LNCaP clone FGC (cell line): ENCODE data around the gene RNF44.
"Not testable (repeated sequence)": the region's sequence is repeated elsewhere in the genome, so short reads cannot be mapped to it uniquely, and the experiment has no call there.

Experiments
- DNase-seq: peaks from one replicate; pipeline ENCODE4 v3.0.0-alpha.2; 2011; ENCODE audit warnings: low read depth
- H3K4me3 ChIP-seq: 2 replicates; pipeline ENCODE4 v1.5.1; 2011; ENCODE audit warnings: mild to moderate bottlenecking, low read depth, low read length, control low read depth
- CTCF ChIP-seq: IDR thresholded peaks from 2 replicates; pipeline ENCODE4 v1.5.1; 2012; ENCODE audit warnings: mild to moderate bottlenecking; ENCODE audit not compliant: control insufficient read depth, insufficient read depth; ENCODE audit errors: extremely low read depth

RNF44 gene

GRCh38 chr5:176497852-176498251, 39.4 kb downstream of the RNF44 start:
- DNase-seq, result no peak
- no peak overlapping the region for H3K4me3 ChIP-seq
- no peak for TF ChIP-seq CTCF

GRCh38 chr5:176492431-176492830, 44.8 kb downstream of the RNF44 start:
- no peak overlapping the region for H3K4me3 ChIP-seq
- TF ChIP-seq CTCF, result no peak
- DNase-seq, result no peak

- no peak overlapping the region for H3K4me3 ChIP-seq
- no peak for DNase-seq
- TF ChIP-seq CTCF, result no peak
Observed at GRCh38 chr5:176491901-176492300, 45.3 kb downstream of the RNF44 start.

GRCh38 chr5:176491101-176491502, 46.1 kb downstream of the RNF44 start:
- no peak overlapping the region for H3K4me3 ChIP-seq
- no peak for TF ChIP-seq CTCF
- no peak for DNase-seq

- TF ChIP-seq CTCF, result peak; percentile 18; the same call in 1 of the 2 replicates
- no peak for DNase-seq
- no peak overlapping the region for H3K4me3 ChIP-seq
Observed at GRCh38 chr5:176490301-176490700, 46.9 kb downstream of the RNF44 start.

- H3K4me3 ChIP-seq, result no peak overlapping the region
- DNase-seq, result no peak
- TF ChIP-seq CTCF, result no peak
Observed at GRCh38 chr5:176489077-176489476, 48.1 kb downstream of the RNF44 start.

- not testable (repeated sequence) for DNase-seq, H3K4me3 ChIP-seq
Observed at GRCh38 chr5:176487160-176487559, 50.0 kb downstream of the RNF44 start.
